Astrocyte (in vitro differentiated cells and primary cell): ENCODE measurements around the gene CPA1. TPM values are rescaled to one million over a fixed set of nuclear protein-coding genes. Genes with fewer than 3 reads are reported as not detected.

ENCODE experiments used
- DNase-seq: peaks from one replicate; pipeline ENCODE4 v3.0.0-alpha.2; 2010; ENCODE audit warnings: low read depth
- FAIRE-seq: peaks from 2 replicates; lab custom pipeline; 2011; peaks lifted over from hg19 to GRCh38; lab: Jason Lieb, UNC
- H2AFZ ChIP-seq: 2 replicates; pipeline ENCODE4 v1.6.0; 2012; ENCODE audit warnings: low read depth, low read length, inconsistent platforms
- H3K27ac ChIP-seq: 2 replicates; pipeline ENCODE4 v1.5.1; 2011; ENCODE audit warnings: low read depth, low read length, inconsistent platforms
- H3K27me3 ChIP-seq: 2 replicates; pipeline ENCODE4 v1.6.0; 2011; ENCODE audit warnings: low read length, inconsistent platforms; ENCODE audit not compliant: insufficient read depth
- H3K36me3 ChIP-seq: 2 replicates; pipeline ENCODE4 v1.5.1; 2011; ENCODE audit warnings: low read length, inconsistent platforms; ENCODE audit not compliant: insufficient read depth
- H3K4me1 ChIP-seq: 2 replicates; pipeline ENCODE4 v1.5.1; 2011; ENCODE audit warnings: low read length, inconsistent platforms; ENCODE audit not compliant: insufficient read depth
- H3K4me2 ChIP-seq: 2 replicates; pipeline ENCODE4 v1.6.0; 2012; ENCODE audit warnings: low read length, inconsistent platforms
- H3K4me3 ChIP-seq: 2 replicates; pipeline ENCODE4 v1.5.1; 2011; ENCODE audit warnings: low read depth, mild to moderate bottlenecking, low read length, inconsistent platforms; ENCODE audit not compliant: insufficient read depth
- H3K79me2 ChIP-seq: 2 replicates; pipeline ENCODE4 v1.6.0; 2012; ENCODE audit warnings: mild to moderate bottlenecking, low read length, inconsistent platforms; ENCODE audit not compliant: insufficient read depth
- H3K9ac ChIP-seq: 2 replicates; pipeline ENCODE4 v1.6.0; 2012; ENCODE audit warnings: mild to moderate bottlenecking, low read length, inconsistent platforms
- H3K9me3 ChIP-seq: 2 replicates; pipeline ENCODE4 v1.5.1; 2012; ENCODE audit warnings: low read depth, mild to moderate bottlenecking, low read length, inconsistent platforms; ENCODE audit not compliant: insufficient read depth
- H4K20me1 ChIP-seq: 2 replicates; pipeline ENCODE4 v1.6.0; 2012; ENCODE audit warnings: low read length, inconsistent platforms; ENCODE audit not compliant: insufficient read depth
- H3K27ac Mint-ChIP-seq: one replicate; pipeline ENCODE4 v1.8.0; 2021; ENCODE audit warnings: mild to moderate bottlenecking, mixed read lengths; ENCODE audit not compliant: unreplicated experiment
- H3K27me3 Mint-ChIP-seq: one replicate; pipeline ENCODE4 v1.8.0; 2021; ENCODE audit warnings: low read depth, mixed read lengths; ENCODE audit not compliant: unreplicated experiment
- H3K36me3 Mint-ChIP-seq: one replicate; pipeline ENCODE4 v1.8.0; 2021; ENCODE audit warnings: low read depth, mixed read lengths; ENCODE audit not compliant: unreplicated experiment
- H3K4me1 Mint-ChIP-seq: one replicate; pipeline ENCODE4 v1.8.0; 2021; ENCODE audit warnings: low read depth, mixed read lengths; ENCODE audit not compliant: unreplicated experiment
- H3K4me3 Mint-ChIP-seq: one replicate; pipeline ENCODE4 v1.8.0; 2021; ENCODE audit warnings: mild to moderate bottlenecking, moderate library complexity, mixed read lengths; ENCODE audit not compliant: unreplicated experiment
- H3K9me3 Mint-ChIP-seq: one replicate; pipeline ENCODE4 v1.8.0; 2021; ENCODE audit warnings: mild to moderate bottlenecking, mixed read lengths; ENCODE audit not compliant: unreplicated experiment
- EZH2 ChIP-seq: IDR thresholded peaks from 2 replicates; pipeline ENCODE4 v1.6.1; 2012; ENCODE audit warnings: mild to moderate bottlenecking, low read length, inconsistent platforms; ENCODE audit not compliant: insufficient read depth
- total RNA-seq: library from RNA; stranded (reverse); gene quantifications from 2 replicates; pipeline ENCODE4 v1.2.1, GENCODE V29; 2021
- TF ChIP-seq, protein P1 (sequence below): IDR thresholded peaks from 2 replicates; pipeline ENCODE4 v1.5.1; 2011; ENCODE audit warnings: low read depth, mild to moderate bottlenecking, inconsistent platforms, low read length, moderate library complexity; ENCODE audit not compliant: insufficient read depth

Gene CPA1
- total RNA-seq, 1 donor from 2014 or later: not detected

DNA sequence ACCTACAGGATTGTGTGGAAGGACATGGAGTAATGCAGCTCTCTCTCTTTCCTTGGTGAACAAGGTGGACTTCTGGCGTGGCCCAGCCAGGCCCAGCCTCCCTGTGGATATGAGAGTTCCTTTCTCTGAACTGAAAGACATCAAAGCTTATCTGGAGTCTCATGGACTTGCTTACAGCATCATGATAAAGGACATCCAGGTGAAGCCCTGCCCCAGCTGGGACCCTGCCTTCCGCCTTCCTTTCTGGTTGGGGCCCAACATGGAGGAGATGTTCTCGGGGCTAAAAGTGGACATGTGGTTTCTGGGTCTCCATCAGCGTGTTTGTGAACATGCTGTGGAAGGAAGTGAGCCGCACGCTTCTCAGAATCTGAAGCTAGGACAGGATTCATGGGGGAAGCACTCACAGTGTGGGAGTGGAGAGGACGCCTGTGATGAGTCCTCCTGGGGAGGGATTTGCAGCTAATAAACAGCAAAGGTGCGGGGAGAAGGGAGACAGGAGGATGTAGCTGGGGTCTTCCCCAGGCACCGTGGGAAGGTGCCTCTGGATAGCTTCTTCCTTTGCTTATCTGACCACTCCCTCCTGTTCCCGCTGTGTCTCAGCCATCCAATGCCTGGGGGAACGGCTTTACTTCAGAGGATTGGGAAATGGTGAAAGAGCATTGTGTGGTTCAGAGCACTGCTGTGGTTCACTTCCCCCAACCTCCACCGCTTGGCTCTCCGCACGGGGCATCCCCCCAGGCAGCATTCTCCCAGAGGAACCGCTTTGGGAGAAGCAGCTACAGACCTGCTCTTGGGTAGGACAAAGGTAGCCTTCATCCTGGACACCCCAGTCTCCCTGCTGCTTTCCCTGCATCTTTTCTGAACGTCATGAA, 30.1 kb upstream of the CPA1 start:
- H3K36me3 ChIP-seq: no peaks in the 10 kb centered on the region
- TF ChIP-seq, protein P1, sequence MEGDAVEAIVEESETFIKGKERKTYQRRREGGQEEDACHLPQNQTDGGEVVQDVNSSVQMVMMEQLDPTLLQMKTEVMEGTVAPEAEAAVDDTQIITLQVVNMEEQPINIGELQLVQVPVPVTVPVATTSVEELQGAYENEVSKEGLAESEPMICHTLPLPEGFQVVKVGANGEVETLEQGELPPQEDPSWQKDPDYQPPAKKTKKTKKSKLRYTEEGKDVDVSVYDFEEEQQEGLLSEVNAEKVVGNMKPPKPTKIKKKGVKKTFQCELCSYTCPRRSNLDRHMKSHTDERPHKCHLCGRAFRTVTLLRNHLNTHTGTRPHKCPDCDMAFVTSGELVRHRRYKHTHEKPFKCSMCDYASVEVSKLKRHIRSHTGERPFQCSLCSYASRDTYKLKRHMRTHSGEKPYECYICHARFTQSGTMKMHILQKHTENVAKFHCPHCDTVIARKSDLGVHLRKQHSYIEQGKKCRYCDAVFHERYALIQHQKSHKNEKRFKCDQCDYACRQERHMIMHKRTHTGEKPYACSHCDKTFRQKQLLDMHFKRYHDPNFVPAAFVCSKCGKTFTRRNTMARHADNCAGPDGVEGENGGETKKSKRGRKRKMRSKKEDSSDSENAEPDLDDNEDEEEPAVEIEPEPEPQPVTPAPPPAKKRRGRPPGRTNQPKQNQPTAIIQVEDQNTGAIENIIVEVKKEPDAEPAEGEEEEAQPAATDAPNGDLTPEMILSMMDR: no peak
- no peak for TF ChIP-seq EZH2
- H3K27ac ChIP-seq: no peak overlapping the region
- peak overlapping the region; percentile 6 for H2AFZ ChIP-seq
- Mint-ChIP-seq H3K36me3 (no peaks in the 10 kb centered on the region), H3K4me3 (no peak overlapping the region), H3K27me3 (peaks cover 8% of the 10 kb centered on the region), H3K9me3 (no peaks in the 10 kb centered on the region), H3K4me1 (peaks cover 40% of the 10 kb centered on the region), H3K27ac (no peak overlapping the region)
- H3K79me2 ChIP-seq: no peaks in the 10 kb centered on the region
- H3K4me2 ChIP-seq: no peak overlapping the region
- H3K4me3 ChIP-seq: no peak overlapping the region
- no peak for FAIRE-seq
- H3K27me3 ChIP-seq: no peaks in the 10 kb centered on the region
- H4K20me1 ChIP-seq: no peaks in the 10 kb centered on the region
- no peaks in the 10 kb centered on the region for H3K9me3 ChIP-seq
- peaks cover 23% of the 10 kb centered on the region for H3K4me1 ChIP-seq
- no peak overlapping the region for H3K9ac ChIP-seq
- no peak for DNase-seq

- peak overlapping the region; percentile 13 for H2AFZ ChIP-seq
- Mint-ChIP-seq H3K9me3 (no peaks in the 10 kb centered on the region), H3K27ac (peak overlapping the region; percentile 70), H3K4me3 (no peak overlapping the region), H3K4me1 (peaks cover 44% of the 10 kb centered on the region), H3K27me3 (peaks cover 8% of the 10 kb centered on the region), H3K36me3 (no peaks in the 10 kb centered on the region)
- H3K79me2 ChIP-seq: no peaks in the 10 kb centered on the region
- no peaks in the 10 kb centered on the region for H3K36me3 ChIP-seq
- no peaks in the 10 kb centered on the region for H3K9me3 ChIP-seq
- peaks cover 31% of the 10 kb centered on the region for H3K4me1 ChIP-seq
- no peak overlapping the region for H3K9ac ChIP-seq
- H3K4me2 ChIP-seq: peak overlapping the region; percentile 90
- no peaks in the 10 kb centered on the region for H4K20me1 ChIP-seq
- DNase-seq (no peak), FAIRE-seq (no peak)
- H3K27ac ChIP-seq: no peak overlapping the region
- no peaks in the 10 kb centered on the region for H3K27me3 ChIP-seq
- no peak overlapping the region for H3K4me3 ChIP-seq
- TF ChIP-seq EZH2: no peak
- TF ChIP-seq, protein P1: no peak
Measured at GRCh38 chr7:130350945-130351790, 29.1 kb upstream of the CPA1 start.
